Nephron (organoid): ENCODE data around the gene TOP3A.

Experiments
- H3K27ac Mint-ChIP-seq, 3 experiments: 2 replicates each; pipeline ENCODE4 v1.8.0; 2020; ENCODE audit warnings: mixed read lengths in 3 of 3, mild to moderate bottlenecking in 2 of 3, moderate library complexity in 1 of 3
- H3K27me3 Mint-ChIP-seq: 2 replicates; pipeline ENCODE4 v1.8.0; 2021; ENCODE audit warnings: low read depth, mild to moderate bottlenecking, moderate library complexity, mixed read lengths
- H3K36me3 Mint-ChIP-seq: 2 replicates; pipeline ENCODE4 v1.8.0; 2020; ENCODE audit warnings: low read depth, mixed read lengths
- H3K4me1 Mint-ChIP-seq: 2 replicates; pipeline ENCODE4 v1.8.0; 2020; ENCODE audit warnings: mixed read lengths
- H3K4me3 Mint-ChIP-seq, 3 experiments: 2 replicates each; pipeline ENCODE4 v1.8.0; 2020; ENCODE audit warnings: mild to moderate bottlenecking in 3 of 3, mixed read lengths in 3 of 3, moderate library complexity in 2 of 3
- H3K9me3 Mint-ChIP-seq: 2 replicates; pipeline ENCODE4 v1.8.0; 2020; ENCODE audit warnings: mixed read lengths
- CTCF ChIP-seq, 3 experiments: fragments of 200-600 bp; sonication (generic); IDR thresholded peaks; one replicate each; pipeline ENCODE4 v1.5.0; 2021; ENCODE audit warnings: antibody characterized with exemption in 3 of 3; ENCODE audit not compliant: unreplicated experiment in 3 of 3

TOP3A gene

GRCh38 chr17:18262641-18263040 lies 52.2 kb downstream of the TOP3A start:
- no peak for TF ChIP-seq CTCF (IDR thresholded peaks at IDR 0.05; ENCODE audit: unreplicated experiment in 3 of 3)
- Mint-ChIP-seq H3K9me3 (no peaks in the 10 kb centered on the region), H3K27ac (no peak overlapping the region), H3K36me3 (peaks cover 8% of the 10 kb centered on the region), H3K27me3 (no peaks in the 10 kb centered on the region), H3K4me1 (peaks cover 12% of the 10 kb centered on the region), H3K4me3 (peak overlapping the region; percentile 83 to 89 (median 88))

- no peak for TF ChIP-seq CTCF (IDR thresholded peaks at IDR 0.05; ENCODE audit: unreplicated experiment in 3 of 3)
- Mint-ChIP-seq H3K27me3 (no peaks in the 10 kb centered on the region), H3K9me3 (no peaks in the 10 kb centered on the region), H3K36me3 (peaks cover 8% of the 10 kb centered on the region), H3K27ac (no peak overlapping the region), H3K4me3 (peak overlapping the region; percentile 83 to 89 (median 88)), H3K4me1 (peaks cover 15% of the 10 kb centered on the region)
These were observed 52.7 kb downstream of the TOP3A start for GRCh38 chr17:18262111-18262510.

GRCh38 chr17:18261659-18262058 lies 53.1 kb downstream of the TOP3A start:
- TF ChIP-seq CTCF (IDR thresholded peaks at IDR 0.05; ENCODE audit: unreplicated experiment in 3 of 3): no peak
- Mint-ChIP-seq H3K9me3 (no peaks in the 10 kb centered on the region), H3K4me3 (peak overlapping the region; percentile 83 to 89 (median 88)), H3K36me3 (peaks cover 7% of the 10 kb centered on the region), H3K4me1 (peaks cover 18% of the 10 kb centered on the region), H3K27ac (peak overlapping the region in 2 of 3 experiments; percentile 45 to 87), H3K27me3 (no peaks in the 10 kb centered on the region)

GRCh38 chr17:18261146-18261515 lies 53.7 kb downstream of the TOP3A start:
- Mint-ChIP-seq H3K36me3 (peaks cover 5% of the 10 kb centered on the region), H3K27me3 (no peaks in the 10 kb centered on the region), H3K9me3 (no peaks in the 10 kb centered on the region), H3K27ac (peak overlapping the region in 2 of 3 experiments; percentile 45 to 87), H3K4me3 (peak overlapping the region; percentile 83 to 89 (median 88)), H3K4me1 (peaks cover 18% of the 10 kb centered on the region)
- TF ChIP-seq CTCF (IDR thresholded peaks at IDR 0.05; ENCODE audit: unreplicated experiment in 3 of 3): no peak

GRCh38 chr17:18260332-18261145 lies 54.3 kb downstream of the TOP3A start, which contains the start of gene MIEF2:
Gene MIEF2, plus strand, starts transcription at chr17:18260662. Its CDS starts 2,059 bp downstream, at chr17:18262721.
- Mint-ChIP-seq H3K9me3 (no peaks in the 10 kb centered on the region), H3K27ac (peak within 1 kb of the TSS; percentile 70 to 88 (median 87)), H3K4me3 (peak within 1 kb of the TSS; percentile 83 to 89 (median 88)), H3K27me3 (no peaks in the 10 kb centered on the region), H3K36me3 (peaks cover 5% of the 10 kb centered on the region), H3K4me1 (peaks cover 18% of the 10 kb centered on the region)
- no peak for TF ChIP-seq CTCF (IDR thresholded peaks at IDR 0.05; ENCODE audit: unreplicated experiment in 3 of 3)
